GM23338 (cell line): ENCODE measurements around the gene TTC1.

Experiments used
- EZH2 ChIP-seq: fragments of 200-600 bp; sonication (generic); IDR thresholded peaks from one replicate; pipeline ENCODE4 v1.8.0; 2017; ENCODE audit warnings: antibody characterized with exemption, mild to moderate bottlenecking, low read depth; ENCODE audit not compliant: unreplicated experiment
- EZH2phosphoT487 ChIP-seq: fragments of 200-600 bp; sonication (generic); IDR thresholded peaks from one replicate; pipeline ENCODE4 v1.8.1; 2018; ENCODE audit warnings: antibody characterized with exemption; ENCODE audit not compliant: unreplicated experiment
- JUNB ChIP-seq: IDR thresholded peaks from one replicate; pipeline ENCODE4 v1.6.1; 2016; ENCODE audit warnings: antibody characterized with exemption; ENCODE audit not compliant: unreplicated experiment
- TF ChIP-seq, protein P1 (sequence below), 2 experiments: fragments of 200-600 bp in 1 of 2; sonication (generic) in 1 of 2; conservative IDR thresholded peaks; 2 replicates each; pipeline versions ENCODE4 v1.5.1 to v1.6.1; 2016 to 2017; ENCODE audit warnings: antibody characterized with exemption in 2 of 2, low read depth in 2 of 2, mild to moderate bottlenecking in 2 of 2, moderate library complexity in 1 of 2

GRCh38 chr5:159971514-159971913 is 37.4 kb upstream of the TTC1 start:
- TF ChIP-seq, protein P1, sequence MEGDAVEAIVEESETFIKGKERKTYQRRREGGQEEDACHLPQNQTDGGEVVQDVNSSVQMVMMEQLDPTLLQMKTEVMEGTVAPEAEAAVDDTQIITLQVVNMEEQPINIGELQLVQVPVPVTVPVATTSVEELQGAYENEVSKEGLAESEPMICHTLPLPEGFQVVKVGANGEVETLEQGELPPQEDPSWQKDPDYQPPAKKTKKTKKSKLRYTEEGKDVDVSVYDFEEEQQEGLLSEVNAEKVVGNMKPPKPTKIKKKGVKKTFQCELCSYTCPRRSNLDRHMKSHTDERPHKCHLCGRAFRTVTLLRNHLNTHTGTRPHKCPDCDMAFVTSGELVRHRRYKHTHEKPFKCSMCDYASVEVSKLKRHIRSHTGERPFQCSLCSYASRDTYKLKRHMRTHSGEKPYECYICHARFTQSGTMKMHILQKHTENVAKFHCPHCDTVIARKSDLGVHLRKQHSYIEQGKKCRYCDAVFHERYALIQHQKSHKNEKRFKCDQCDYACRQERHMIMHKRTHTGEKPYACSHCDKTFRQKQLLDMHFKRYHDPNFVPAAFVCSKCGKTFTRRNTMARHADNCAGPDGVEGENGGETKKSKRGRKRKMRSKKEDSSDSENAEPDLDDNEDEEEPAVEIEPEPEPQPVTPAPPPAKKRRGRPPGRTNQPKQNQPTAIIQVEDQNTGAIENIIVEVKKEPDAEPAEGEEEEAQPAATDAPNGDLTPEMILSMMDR (conservative IDR thresholded peaks at IDR 0.05; ENCODE audit: low read depth in 2 of 2): no peak
- TF ChIP-seq EZH2 (peak; percentile 75), EZH2phosphoT487 (no peak), JUNB (no peak)
